ENCODE data around the gene RLBP1.

RLBP1 gene

DNA sequence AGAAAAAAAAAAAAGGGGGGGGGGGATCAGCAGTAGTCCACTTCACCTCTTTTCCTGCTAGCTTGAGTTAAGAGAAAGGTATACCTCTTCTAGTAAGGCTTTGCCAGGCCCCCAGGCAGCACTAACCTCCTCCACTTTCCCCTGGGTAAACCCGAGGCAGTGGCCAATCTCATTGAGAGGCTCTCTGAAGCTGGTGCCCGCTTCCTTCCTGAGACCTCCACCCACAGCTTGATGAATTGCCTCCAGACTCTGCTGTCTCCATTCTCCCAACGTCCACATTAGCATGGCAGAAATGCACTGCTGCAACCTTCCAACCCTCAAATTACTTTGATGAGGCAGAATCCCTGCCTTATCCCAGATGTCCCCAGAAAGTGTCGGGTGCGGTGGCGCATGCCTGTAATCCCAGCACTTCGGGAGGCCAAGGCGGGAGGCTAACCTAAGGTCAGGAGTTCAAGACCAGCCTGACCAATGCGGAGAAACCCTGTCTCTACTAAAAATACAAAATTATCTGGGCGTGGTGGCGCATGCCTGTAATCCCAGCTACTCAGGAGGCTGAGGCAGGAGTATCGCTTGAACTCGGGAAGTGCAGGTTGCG is 15.3 kb downstream of the RLBP1 start:
- DNase-seq: no peak

DNA sequence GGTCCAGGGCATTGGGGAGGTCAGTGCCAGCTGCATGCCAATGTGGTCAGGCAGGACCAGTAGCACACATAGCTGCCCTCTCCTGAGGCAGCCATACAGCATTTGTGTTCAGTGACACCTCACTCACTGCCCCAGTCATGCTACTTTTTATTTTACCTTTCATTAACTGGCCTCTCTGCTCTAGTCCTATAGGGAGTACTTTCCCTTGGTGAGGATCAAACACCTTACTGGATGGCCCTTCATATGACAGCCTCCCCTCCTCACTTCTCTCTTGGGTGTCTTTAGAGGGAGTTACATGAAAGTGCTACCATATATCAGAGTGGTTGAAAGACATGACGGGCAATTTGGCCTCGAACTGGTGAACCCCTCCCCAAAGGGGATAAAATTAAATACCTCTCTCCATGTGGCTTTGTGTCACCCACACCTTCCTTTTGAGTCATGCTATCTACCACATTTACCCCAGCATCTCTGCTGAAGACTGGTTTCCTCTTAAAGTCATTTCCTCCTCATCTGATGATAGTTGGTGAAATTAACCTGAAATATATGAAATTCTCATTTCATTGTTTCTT is 17.6 kb downstream of the RLBP1 start:
- DNase-seq: peak; percentile 34

DNA sequence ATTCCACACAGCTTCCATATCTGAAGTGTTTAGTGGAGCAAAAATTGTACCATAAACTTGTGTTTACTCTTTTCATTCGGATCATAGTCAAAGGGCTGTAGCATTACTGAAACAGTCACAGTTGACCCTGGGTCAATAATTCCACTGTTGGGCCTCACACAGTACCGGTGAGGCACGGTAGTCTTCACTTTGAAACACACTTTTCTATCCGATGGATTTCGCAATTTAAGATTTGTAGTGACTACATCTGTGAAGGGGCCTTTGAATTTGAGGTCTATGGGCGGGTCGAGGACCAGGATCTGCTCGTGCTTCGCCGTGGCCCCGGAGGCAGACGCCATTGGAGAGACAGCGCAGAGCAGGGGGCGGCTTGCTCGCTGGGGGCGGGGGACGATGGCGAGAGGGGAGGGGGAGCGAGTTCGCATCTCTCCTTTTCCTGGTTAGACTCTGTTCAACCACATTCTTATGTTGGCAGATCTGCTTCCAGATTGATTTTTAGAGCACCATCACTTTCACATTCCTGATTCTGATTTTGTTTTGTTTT is 19.8 kb downstream of the RLBP1 start:
- DNase-seq: no peak

DNA sequence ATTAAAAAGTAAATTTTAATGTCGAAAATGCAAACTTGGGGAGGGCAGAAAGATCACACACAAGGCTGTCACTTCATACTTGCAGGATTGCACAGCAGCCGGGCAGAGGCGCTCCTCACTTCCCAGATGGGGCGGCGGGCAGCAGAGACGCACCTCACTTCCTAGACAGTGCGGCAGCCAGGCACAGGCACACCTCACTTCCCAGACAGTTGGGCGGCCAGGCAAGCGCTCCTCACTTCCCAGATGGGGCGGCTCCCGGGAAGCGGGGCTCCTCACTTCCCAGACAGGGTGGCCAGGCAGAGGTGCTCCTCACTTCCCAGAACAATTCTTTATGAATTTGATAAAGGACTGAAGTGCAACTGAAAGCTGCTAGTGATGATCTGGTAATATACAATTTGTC is 21.2 kb downstream of the RLBP1 start:
- no peak for DNase-seq

DNA sequence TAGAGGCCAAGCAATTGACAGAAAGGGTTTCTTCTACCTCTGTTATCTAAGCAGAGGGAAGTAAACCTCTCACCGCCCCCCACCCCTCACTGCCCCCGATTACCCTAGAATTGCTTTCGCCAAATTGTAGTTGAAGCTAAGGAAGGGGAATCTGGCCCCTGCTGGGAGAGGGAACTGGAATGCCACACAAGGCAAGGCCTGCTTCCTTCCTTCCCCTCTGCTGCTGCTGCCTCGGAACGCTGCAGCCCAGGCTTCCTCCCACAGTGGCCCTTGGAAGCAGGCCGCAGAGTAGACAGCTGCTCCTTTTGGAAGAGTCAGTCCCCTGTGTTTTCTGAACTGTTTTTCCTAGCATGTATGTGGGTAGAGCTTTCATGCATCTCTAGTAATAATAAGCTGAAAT is 21.6 kb downstream of the RLBP1 start:
- DNase-seq: no peak

DNA sequence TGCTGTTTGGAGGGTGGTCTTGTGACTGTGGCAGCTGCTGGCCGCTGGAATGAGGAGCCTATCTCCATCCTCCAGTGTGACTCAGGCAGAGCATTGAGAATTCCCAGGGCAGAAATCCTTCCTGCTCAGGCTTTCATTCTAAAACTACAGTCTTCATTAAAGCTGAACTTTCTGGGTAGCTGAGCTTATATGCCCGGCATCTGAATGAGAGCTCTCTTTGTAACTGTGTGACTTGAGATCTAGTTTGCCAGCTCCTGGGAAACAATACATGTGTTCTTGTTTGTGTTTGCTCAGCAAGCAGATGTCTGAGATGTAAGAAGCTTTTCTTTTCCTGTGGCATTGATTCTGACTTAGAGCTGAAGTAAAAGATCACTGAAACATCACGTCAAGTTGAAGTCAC is 22.4 kb downstream of the RLBP1 start:
- DNase-seq: no peak

DNA sequence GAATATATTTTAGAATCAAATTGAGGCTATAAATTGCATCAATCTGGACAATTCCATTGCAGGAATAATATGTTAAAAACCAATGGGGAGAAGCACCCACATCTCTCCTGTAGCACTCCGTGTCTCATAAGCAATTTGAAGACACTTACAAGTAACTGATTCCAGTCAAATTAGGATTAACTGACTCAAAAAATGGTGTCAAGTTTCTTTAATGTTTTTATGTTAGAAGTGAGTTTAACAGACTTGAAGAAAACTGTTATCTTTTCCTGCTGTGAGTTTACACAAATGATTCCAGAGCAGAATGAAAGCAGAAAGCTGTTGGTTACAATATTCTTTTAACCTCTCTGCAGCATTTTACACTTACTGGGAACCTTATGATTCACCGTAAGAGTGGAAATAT is 23.2 kb downstream of the RLBP1 start:
- DNase-seq: no peak

DNA sequence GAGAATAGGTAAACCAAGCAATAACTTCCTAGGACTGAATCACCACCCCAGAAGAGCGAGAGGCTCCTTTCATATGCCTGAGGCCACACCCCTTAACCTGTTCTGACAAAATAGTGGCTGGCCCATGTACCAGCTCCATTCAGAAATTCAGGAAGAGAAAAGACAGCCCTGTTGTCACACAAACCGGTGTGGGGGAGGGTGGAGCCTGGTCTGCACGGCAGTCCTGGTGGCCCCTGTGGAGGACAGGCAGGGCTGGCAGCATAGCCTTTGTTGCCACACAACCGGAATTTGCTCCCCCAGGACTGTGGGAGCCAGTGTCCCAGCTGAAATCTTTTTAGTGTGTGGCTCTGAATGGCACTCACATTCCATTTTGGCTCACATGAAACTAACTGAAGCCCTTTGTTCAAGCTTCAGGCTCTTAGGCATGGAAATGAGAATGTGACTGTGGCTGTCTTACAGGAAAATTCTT is 23.8 kb downstream of the RLBP1 start:
- no peak for DNase-seq

DNA sequence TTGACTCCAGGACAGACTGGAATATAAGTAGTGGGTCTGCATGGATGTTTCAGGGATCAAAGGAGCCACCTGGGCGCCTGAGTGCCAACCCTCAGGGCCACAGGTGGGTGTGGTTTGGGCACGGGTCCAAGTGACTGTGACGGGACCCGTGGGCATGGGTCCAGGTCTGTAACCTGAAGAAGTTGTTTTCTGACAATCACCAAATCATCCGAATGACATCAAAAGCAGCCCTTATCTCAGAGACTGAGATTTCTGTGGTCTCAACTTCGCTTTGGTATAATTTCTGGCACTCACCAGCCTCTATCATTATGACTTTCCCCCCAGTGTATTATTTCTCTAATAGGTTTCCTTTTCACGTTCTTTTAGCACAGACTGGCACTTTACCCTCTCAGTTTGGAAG is 24.4 kb downstream of the RLBP1 start:
- DNase-seq: peak; percentile 23

DNA sequence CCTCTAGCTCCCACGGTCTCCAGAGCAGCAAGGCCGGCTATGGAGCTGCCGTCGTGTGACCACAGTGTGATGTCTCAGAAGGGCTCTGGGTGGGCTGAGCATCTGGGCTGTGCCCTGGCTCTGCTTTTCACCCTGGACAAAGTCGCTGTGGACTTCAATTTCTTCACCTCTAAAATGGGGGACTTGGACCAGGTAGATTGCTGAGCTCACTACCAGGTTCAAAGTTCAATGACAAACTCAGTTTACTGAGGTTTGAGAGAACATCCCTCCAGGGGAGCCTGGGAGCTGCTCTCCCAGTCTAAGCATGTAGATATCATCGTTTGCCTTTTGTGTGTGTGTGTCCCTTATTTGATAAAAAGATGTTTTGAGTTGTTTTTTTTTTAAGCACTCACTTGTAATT is 25.1 kb downstream of the RLBP1 start:
- DNase-seq: no peak

DNA sequence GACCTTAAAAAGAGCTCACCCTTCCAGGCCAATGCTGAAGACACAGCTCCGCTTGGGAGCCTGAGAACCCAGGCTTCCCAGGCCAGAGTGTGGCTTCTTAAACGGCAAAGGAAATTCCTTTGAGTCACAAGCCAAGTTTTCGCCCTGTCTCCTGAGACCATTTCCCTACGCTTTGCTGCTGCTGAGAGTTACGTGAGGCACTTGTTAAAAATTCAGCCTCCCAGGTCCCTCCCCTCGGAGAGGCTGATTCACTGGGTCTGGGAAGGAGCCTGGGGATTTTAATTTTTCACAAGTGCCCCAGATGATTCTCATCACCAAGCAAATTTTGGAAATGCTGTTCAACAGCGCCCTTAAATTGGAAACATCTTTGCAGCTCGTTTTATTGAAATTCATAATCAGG is 25.5 kb downstream of the RLBP1 start:
- no peak for DNase-seq

DNA sequence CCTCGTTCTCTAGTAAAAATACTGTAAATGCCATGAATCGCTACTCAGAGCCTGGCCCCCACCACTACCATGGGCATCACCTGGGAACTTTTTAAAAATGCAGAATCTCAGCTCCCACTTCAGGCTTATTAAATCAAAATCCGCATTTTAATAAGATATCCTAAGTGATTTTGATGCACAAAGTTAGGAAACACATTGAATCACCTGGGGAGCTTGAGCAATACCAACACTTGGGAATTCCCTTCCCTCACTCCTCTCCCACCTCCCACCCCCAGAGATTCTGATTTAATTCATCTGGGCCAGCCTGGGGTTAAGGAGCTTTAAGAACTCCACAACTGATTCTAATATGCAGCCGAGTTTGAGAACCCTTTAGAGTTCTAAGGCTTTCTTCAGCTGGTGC is 26.8 kb downstream of the RLBP1 start:
- no peak for DNase-seq

DNA sequence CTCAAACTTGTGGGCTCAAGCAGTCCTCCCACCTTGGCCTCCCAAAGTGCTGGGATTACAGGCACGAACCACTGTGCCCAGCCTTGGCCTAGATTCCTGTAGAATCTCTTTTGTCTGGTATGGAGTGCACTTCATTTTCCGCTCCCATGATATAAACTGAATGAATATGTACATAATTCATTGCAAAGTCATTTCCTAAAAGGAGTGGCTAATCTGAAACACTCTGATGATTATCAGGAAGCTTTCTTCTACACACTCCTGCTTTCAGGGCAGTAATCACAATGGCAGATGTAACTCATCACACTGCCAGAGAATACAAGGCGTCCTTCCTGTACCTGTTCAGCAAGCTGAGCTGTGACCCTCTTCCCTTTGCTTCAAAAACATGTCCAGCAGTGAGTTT is 28.6 kb downstream of the RLBP1 start:
- DNase-seq: no peak

DNA sequence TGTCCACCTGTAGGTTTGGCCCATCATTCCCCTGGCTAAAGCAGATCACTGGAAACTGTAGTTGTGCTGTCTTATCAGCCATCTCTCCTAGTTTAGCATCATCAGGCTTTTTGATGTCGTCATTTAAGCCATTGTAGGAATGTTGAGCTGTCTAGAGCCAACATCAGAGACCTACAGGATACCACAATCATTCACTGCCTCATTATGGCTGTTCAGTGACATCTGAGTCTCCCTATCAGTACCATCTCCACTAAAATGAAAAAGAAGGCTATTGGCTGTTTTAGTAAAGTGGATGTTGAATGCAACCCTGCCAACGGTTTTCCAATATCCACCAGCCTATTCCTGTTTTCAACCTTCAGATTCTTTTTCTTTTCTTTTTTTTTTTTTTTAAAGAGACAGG is 29.2 kb downstream of the RLBP1 start:
- no peak for DNase-seq

DNA sequence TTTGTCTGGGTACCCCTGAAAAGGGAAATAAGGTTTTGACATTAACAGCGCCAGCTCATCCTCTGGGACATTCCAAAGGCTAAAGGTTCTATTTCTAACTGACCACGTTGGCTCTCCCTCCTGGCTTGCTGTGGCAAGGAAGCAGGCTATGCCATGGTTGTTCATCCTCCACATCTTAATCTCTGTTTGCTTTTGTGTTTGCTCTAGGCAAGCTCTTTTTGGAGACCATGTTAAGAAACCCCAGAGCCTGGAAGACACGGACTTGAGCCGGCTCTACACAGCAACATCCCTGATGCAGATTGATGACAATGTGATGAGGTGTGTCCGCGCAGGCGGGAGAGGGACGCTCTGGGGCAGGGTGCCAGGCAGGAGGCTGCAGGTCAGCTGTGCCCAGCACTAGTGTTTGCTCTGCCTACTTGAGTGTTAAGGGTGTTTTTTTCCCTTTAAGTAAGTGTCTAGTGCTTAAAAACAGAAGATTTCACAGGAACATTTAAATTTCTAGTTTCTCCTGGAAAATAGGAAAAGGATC is 33.3 kb downstream of the RLBP1 start:
- peak; percentile 30 for DNase-seq

DNA sequence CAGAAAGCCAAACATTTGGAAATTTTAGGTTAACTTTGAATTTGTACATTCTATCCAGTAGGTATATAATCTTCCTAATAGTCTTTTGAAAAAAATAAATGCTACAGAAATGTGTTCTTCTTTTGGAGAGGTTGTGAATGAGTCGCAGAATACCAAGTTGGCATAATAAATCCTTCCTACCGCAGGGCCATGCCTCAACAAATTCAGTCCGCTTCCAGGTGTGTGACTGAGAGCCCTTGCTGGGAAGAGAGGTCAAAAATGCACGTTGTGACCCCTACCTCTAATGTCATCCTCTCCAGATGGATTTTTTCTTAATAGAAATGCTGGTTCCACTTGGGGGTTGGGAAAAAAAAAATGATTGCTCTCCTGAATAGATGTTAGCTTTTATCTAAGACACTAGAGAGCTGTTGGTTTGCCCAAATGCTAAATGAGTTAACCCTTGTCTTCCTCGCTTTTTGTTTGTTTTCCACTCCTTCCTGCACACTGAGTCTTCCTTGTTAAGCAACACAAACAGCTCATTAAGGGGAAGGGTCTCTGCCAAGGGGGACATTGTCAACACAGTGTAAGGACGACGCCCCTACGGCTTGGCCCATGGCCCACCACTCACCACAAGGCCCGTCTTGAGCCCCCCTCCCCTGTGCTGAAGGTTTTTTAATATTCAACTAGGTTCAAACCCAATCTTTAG is 33.9 kb downstream of the RLBP1 start:
- no peak for DNase-seq

DNA sequence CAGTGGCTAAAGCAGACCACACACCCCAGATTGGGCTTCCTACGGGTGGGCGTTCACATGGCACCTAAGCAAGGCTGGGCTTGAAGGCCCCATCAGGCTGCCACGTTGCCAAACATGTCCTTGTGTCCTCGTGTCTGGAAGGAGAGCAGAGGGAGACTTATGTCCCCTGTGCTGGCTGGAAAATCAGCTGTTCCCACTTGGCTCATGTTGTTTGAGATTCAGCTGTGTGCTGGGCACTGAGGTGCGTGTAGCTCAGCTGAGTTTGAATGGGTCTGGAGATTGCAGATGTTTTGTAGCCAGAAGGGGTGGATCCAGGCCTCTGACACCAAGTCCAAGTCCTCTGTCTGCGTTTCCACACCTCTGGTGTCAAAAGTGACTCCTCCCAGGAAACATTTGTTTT is 34.6 kb downstream of the RLBP1 start:
- DNase-seq: no peak

DNA sequence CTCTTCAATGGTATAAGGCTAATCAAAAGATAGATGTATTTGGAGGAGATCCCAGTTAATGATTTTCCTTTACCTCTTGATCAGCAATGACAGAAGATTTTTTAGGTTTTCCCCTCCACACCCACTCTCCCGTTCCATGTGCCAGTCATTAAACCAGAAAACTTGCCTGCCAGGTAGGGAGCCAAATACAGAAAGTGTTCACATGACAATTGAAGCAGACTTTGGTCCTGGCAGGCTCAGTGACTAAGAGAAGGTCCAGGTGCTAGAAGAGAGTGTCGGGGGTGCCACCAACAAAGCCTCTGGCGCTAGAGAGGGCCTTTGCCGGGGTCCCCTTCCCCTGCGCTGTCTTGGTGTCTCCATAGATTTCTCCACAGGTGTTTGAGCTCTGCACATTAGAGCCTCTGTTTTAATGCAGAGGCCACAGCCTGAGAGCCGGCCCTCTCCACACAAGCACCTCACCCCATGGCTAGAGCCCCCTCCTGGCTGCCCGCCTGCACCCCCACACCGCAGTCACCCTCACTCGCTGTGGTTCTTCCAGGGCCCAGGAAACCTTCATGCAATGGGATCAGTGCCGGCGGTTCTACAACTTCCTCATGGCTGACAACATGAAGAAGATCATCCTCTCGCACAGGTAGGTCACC is 36.4 kb downstream of the RLBP1 start:
- peak; percentile 31 for DNase-seq

DNA sequence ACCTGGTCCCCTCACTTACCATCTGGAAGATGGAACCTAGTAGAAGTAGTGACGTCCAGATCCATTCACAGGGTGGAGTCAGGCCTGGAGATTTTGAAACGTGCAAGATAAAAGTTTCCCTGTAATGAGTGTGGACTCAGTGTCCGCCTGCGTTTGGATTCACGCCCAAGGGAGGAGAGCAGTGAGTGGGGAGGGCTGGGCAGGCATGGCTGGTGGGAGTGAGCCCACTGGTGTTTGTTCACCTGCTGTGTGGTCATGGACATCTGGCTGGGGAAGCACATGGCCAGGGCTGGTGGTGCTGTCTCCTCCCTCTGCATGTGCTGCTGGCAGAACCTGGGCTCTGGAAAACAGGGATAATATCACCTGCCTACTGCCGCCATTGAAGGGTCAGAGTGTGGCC is 37.0 kb downstream of the RLBP1 start:
- DNase-seq: peak; percentile 84

DNA sequence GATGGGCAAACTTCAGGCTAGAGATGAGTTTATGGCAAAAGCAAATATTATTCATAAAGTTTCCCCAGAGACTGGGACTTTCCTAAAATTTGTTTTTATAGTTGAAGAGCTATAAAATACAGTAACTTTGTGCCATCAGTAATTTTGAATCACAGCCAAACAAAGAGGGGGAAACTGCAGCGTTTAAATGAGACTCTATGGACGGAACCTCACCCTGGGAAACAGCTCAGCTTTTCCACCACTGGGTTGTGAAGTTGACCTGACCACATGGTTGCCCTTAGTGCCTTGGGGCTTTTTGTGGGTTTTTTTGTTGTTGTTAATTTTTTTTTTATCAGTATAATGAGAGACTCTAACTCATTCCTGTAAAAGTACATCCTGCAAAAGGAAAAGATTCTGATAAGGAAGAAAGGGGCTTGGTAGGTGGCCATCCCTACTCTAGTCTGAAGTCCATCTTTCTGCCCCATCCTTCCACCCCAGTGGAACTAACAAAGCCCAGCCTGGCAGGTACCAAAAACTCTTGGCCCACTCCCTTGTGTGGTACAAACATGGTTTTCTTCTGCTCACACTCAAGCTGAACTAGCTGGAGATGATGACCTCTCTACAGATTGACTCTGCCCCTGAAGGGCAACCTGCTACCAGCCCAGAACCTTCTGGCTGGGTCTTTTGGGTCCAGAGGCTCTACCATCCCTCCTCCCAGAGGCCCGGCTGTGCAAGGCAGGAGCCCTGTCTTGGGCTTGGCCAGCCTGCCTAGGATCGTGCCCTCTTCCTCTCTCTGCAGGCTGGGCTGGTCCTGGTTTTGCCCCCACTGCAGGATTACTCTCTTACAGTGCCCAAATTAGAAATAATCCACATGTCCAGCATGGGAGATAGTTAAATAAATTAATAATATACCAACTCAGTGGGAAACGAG is 41.2 kb downstream of the RLBP1 start:
- no peak for DNase-seq

DNA sequence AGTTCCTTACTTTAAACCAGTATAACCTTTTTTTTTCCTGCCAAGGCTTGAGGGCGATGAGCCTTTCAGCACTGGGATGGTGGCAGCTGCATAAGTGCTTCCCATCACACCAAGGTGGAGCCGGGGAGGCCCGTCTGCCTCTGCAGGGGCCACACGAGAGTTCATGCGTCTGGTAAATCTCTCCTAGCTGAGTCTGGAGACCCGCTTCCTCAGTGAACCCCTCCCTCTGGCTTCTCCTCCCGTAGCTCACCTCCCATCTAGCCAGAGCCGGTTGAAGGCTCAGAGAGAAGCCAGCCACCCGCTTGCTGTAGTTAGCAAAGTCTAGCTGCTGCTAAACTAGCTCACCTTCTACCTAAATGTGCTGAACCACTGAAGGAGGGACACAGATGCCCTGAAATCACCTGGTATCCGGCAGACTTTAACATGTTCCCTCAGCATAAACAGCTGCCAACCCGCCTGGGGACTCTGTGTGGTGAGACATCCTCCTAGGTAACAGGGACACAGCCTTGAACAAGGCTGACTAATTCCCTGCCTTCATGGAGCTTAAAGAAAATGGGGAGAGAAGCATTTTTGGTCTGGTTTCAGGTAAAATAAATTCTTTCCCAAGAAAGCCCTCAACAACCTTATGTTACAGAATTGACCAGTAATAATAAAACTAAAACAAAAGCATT is 42.9 kb downstream of the RLBP1 start:
- DNase-seq: no peak

Data from DMS53 (cell line).